Measurements from ENCODE around the gene PADI1. TPM values are rescaled to one million over a fixed set of nuclear protein-coding genes. Genes with fewer than 3 reads are reported as not detected.

The PADI1 gene
- total RNA-seq, 1 experiment from 2014 or later, result 0.24 TPM

GRCh38 chr1:17210176-17210575 is 5.2 kb downstream of the PADI1 start:
- Histone ChIP-seq H4K8ac (replicated peaks; ENCODE audit: insufficient read length, low read depth, low read length) (no peak overlapping the region), H2AFZ (ENCODE audit: low read length) (no peak overlapping the region), H2AK5ac (ENCODE audit: insufficient read length, low read length) (no peak overlapping the region), H3K9me3 (ENCODE audit: control insufficient read depth, low read depth, low read length) (no peaks in the 10 kb centered on the region), H2BK5ac (ENCODE audit: insufficient read length, low read length) (no peak overlapping the region), H3K79me2 (ENCODE audit: insufficient read depth, low read length) (no peaks in the 10 kb centered on the region), H2BK120ac (ENCODE audit: low read depth, low read length, poor library complexity, severe bottlenecking) (no peak overlapping the region), H3K23ac (ENCODE audit: insufficient read length, low read depth, low read length) (no peak overlapping the region), H3K4ac (ENCODE audit: low read depth, low read length) (no peak overlapping the region), H2BK20ac (ENCODE audit: low read depth, low read length, poor library complexity, severe bottlenecking) (no peak overlapping the region), H3K4me2 (ENCODE audit: insufficient read depth, insufficient read length, low read length) (no peak overlapping the region), H3K27me3 (ENCODE audit: insufficient read depth, low read length) (no peaks in the 10 kb centered on the region), H4K20me1 (ENCODE audit: control insufficient read depth, insufficient read depth, insufficient read length) (no peaks in the 10 kb centered on the region), H4K5ac (ENCODE audit: insufficient read length, low read depth, low read length) (no peak overlapping the region), H3K79me1 (ENCODE audit: insufficient read depth, low read depth, low read length, poor library complexity, severe bottlenecking) (no peaks in the 10 kb centered on the region), H3K4me1 (ENCODE audit: insufficient read depth, low read length) (no peaks in the 10 kb centered on the region; the same call in 1 of the 2 replicates), H2BK15ac (ENCODE audit: low read depth, low read length) (no peak overlapping the region), H3K9ac (ENCODE audit: extremely low read depth, insufficient read length, low read length) (no peak overlapping the region), H3T11ph (ENCODE audit: low read length) (no peak overlapping the region), H3K18ac (ENCODE audit: insufficient read length, low read depth, low read length) (no peak overlapping the region), H3K14ac (ENCODE audit: insufficient read depth, low read length) (no peak overlapping the region), H3K27ac (ENCODE audit: insufficient read length, low read depth, low read length) (no peak overlapping the region), H4K91ac (ENCODE audit: insufficient read length, low read depth, low read length) (no peak overlapping the region), H3K56ac (ENCODE audit: insufficient read length, low read depth, low read length) (no peak overlapping the region), H3K23me2 (ENCODE audit: insufficient read length, low read depth, low read length, poor library complexity, severe bottlenecking) (no peaks in the 10 kb centered on the region), H2BK12ac (ENCODE audit: insufficient read length, low read depth, low read length) (no peak overlapping the region)
- TF ChIP-seq CTCF (conservative IDR thresholded peaks at IDR 0.05), result no peak
- Mint-ChIP-seq H3K4me3 (no peak overlapping the region), H3K4me1 (peaks cover 27 to 36% of the 10 kb centered on the region in 2 experiments), H3K36me3 (ENCODE audit: insufficient read depth in 1 of 3, low read depth in 3 of 3) (no peaks in the 10 kb centered on the region), H3K27me3 (ENCODE audit: low read depth) (peaks cover 4% of the 10 kb centered on the region), H3K27ac (no peak overlapping the region), H3K9me3 (no peaks in the 10 kb centered on the region)
- WGBS (ENCODE audit: extremely low coverage, insufficient read length, low lambda C conversion rate), result no CpG with 5 or more reads among the region's 8 CpGs
- no peak for DNase-seq

Measured in H9 (cell line).